Liver (tissue), 9 donors: ENCODE data around the gene MYO10. TPM values are rescaled to one million over a fixed set of nuclear protein-coding genes. Genes with fewer than 3 reads are reported as not detected.

Source experiments
- DNase-seq: peaks from one replicate; pipeline ENCODE4 v3.0.0-alpha.2; 2017; ENCODE audit warnings: low spot score
- H3K27ac ChIP-seq, 2 donors: one replicate each; pipeline ENCODE4 v1.7.0; 2013; ENCODE audit warnings: inconsistent platforms in 2 of 2, low read length in 2 of 2, control low read depth in 1 of 2, low read depth in 1 of 2, mild to moderate bottlenecking in 1 of 2
- H3K27me3 ChIP-seq, 4 donors: one replicate each; pipeline versions ENCODE4 v1.6.1 to v1.7.0; 2013; ENCODE audit warnings: low read length in 3 of 4, inconsistent platforms in 1 of 4, mild to moderate bottlenecking in 1 of 4, moderate library complexity in 1 of 4; ENCODE audit not compliant: control insufficient read depth in 4 of 4, insufficient read depth in 4 of 4
- H3K36me3 ChIP-seq, 4 donors: one replicate each; pipeline versions ENCODE4 v1.6.1 to v1.7.0; 2013; ENCODE audit warnings: low read length in 3 of 4, mild to moderate bottlenecking in 3 of 4, low read depth in 1 of 4, moderate library complexity in 1 of 4; ENCODE audit not compliant: control insufficient read depth in 4 of 4, insufficient read depth in 3 of 4
- H3K4me1 ChIP-seq, 4 donors: one replicate each; pipeline versions ENCODE4 v1.6.1 to v1.7.0; 2013; ENCODE audit warnings: low read length in 3 of 4, mild to moderate bottlenecking in 3 of 4, moderate library complexity in 1 of 4; ENCODE audit not compliant: control insufficient read depth in 4 of 4, insufficient read depth in 4 of 4
- H3K4me3 ChIP-seq, 3 donors: one replicate each; pipeline versions ENCODE4 v1.6.1 to v1.7.0; 2013; ENCODE audit warnings: low read length in 3 of 3, control low read depth in 1 of 3, low read depth in 1 of 3, mild to moderate bottlenecking in 1 of 3
- H3K9ac ChIP-seq, 2 donors: one replicate each; pipeline ENCODE4 v1.7.0; 2013; ENCODE audit warnings: low read length in 2 of 2, mild to moderate bottlenecking in 2 of 2, moderate library complexity in 2 of 2, control low read depth in 1 of 2, low read depth in 1 of 2
- H3K9me3 ChIP-seq, 4 donors: one replicate each; pipeline versions ENCODE4 v1.6.1 to v1.7.0; 2013; ENCODE audit warnings: low read length in 3 of 4; ENCODE audit not compliant: control insufficient read depth in 4 of 4
- ATF3 ChIP-seq: IDR thresholded peaks from 2 replicates; pipeline ENCODE4 v1.6.1; 2016; ENCODE audit warnings: antibody characterized with exemption
- CTCF ChIP-seq: fragments of 150-350 bp; IDR thresholded peaks from 2 replicates; pipeline ENCODE4 v1.5.1; 2017; ENCODE audit warnings: improper control_type of control experiment, low read depth, low read length; ENCODE audit not compliant: missing input control
- EGR1 ChIP-seq, 2 donors: IDR thresholded peaks; 2 replicates each; pipeline ENCODE4 v1.6.1; 2016 to 2018; ENCODE audit warnings: antibody characterized with exemption in 2 of 2, low read depth in 2 of 2
- FOXA1 ChIP-seq: IDR thresholded peaks from 2 replicates; pipeline ENCODE4 v1.6.1; 2016; ENCODE audit warnings: antibody characterized with exemption
- FOXA2 ChIP-seq: IDR thresholded peaks from 2 replicates; pipeline ENCODE4 v1.6.1; 2016; ENCODE audit warnings: antibody characterized with exemption
- GABPA ChIP-seq, 2 donors: IDR thresholded peaks in 1 of 2; conservative IDR thresholded peaks in 1 of 2; 2 replicates each; pipeline ENCODE4 v1.6.1; 2016; ENCODE audit warnings: antibody characterized with exemption in 2 of 2, mild to moderate bottlenecking in 1 of 2, moderate library complexity in 1 of 2
- HNF4G ChIP-seq: IDR thresholded peaks from 2 replicates; pipeline ENCODE4 v1.6.1; 2016; ENCODE audit warnings: antibody characterized with exemption
- JUND ChIP-seq, 2 donors: IDR thresholded peaks; 2 replicates each; pipeline ENCODE4 v1.6.1; 2016; ENCODE audit warnings: antibody characterized with exemption in 2 of 2
- NR2F2 ChIP-seq: IDR thresholded peaks from 2 replicates; pipeline ENCODE4 v1.6.1; 2016; ENCODE audit warnings: antibody characterized with exemption
- RAD21 ChIP-seq, 2 donors: IDR thresholded peaks; 2 replicates each; pipeline ENCODE4 v1.6.1; 2016; ENCODE audit warnings: antibody characterized with exemption in 2 of 2, mild to moderate bottlenecking in 2 of 2
- REST ChIP-seq: IDR thresholded peaks from 2 replicates; pipeline ENCODE4 v1.6.1; 2016; ENCODE audit warnings: antibody characterized with exemption, mild to moderate bottlenecking
- SP1 ChIP-seq: IDR thresholded peaks from 2 replicates; pipeline ENCODE4 v1.6.1; 2018; ENCODE audit warnings: antibody characterized with exemption, mild to moderate bottlenecking
- TAF1 ChIP-seq: conservative IDR thresholded peaks from 2 replicates; pipeline ENCODE4 v1.6.1; 2016; ENCODE audit warnings: antibody characterized with exemption, mild to moderate bottlenecking
- ZBTB33 ChIP-seq: IDR thresholded peaks from 2 replicates; pipeline ENCODE4 v1.6.1; 2016; ENCODE audit warnings: antibody characterized with exemption
- WGBS: extraction: QIAGEN DNeasy Blood & Tissue Kit; methylation state at CpG from one replicate; pipeline ENCODE4 v1.1.7; 2013; 5-methylcytosine and 5-hydroxymethylcytosine counted together
- polyA plus RNA-seq, 2 donors: library from polyadenylated mRNA; stranded (reverse) in 1 of 2; unstranded in 1 of 2; fragments of 200-250 nt in 1 of 2; fragments of >200 nt in 1 of 2; fragmentation: Nextera tagmentation in 1 of 2; extraction: Ambion mirVana in 1 of 2; gene quantifications; one replicate each; pipeline versions ENCODE4 v1.2.1 to v1.2.3, GENCODE V29; 2013 to 2015
- total RNA-seq, 2 donors: library from RNA; depleted of rRNA; stranded (reverse); fragments of >200 nt; gene quantifications; one replicate each; pipeline ENCODE4 v1.2.3, GENCODE V29; 2014
- donor health status: healthy.
- donor health status: healthy.
- donor health status: healthy.
- donor health status: healthy.
- donor health status: healthy.

The MYO10 gene
- total and polyA plus RNA-seq, 4 donors = 4.3 to 15.3 (median 7.1) TPM

GRCh38 chr5:16975950-16976624 lies 40.0 kb upstream of the MYO10 start:
- Histone ChIP-seq H3K9me3 (no peaks in the 10 kb centered on the region), H3K27me3 (no peaks in the 10 kb centered on the region), H3K4me1 (no peaks in the 10 kb centered on the region), H3K9ac (no peak overlapping the region), H3K36me3 (no peaks in the 10 kb centered on the region), H3K27ac (no peak overlapping the region), H3K4me3 (no peak overlapping the region)
- WGBS = 76% methylated on average over 2 of the region's 2 CpGs
- no peak for TF ChIP-seq ATF3
- TF ChIP-seq SP1 = no peak
- no peak for TF ChIP-seq CTCF
- TF ChIP-seq ZBTB33 = no peak
- no peak for TF ChIP-seq TAF1
- no peak for TF ChIP-seq RAD21 (IDR thresholded peaks at IDR 0.05)
- TF ChIP-seq FOXA2 = no peak
- TF ChIP-seq NR2F2 = no peak
- no peak for DNase-seq

- H3K4me3 ChIP-seq = no peak overlapping the region
- DNase-seq = no peak
- H3K9ac ChIP-seq = no peak overlapping the region
- WGBS = 59% methylated on average over 2 of the region's 2 CpGs
- no peaks in the 10 kb centered on the region for H3K36me3 ChIP-seq
- H3K4me1 ChIP-seq = no peaks in the 10 kb centered on the region
- TF ChIP-seq RAD21 (IDR thresholded peaks at IDR 0.05) (no peak), REST (no peak), EGR1 (IDR thresholded peaks at IDR 0.05; ENCODE audit: low read depth in 2 of 2) (no peak), HNF4G (no peak), SP1 (no peak), ZBTB33 (no peak), FOXA1 (no peak), GABPA (IDR thresholded peaks at IDR 0.05 in 1 of 2, conservative IDR thresholded peaks at IDR 0.05 in 1 of 2) (no peak), JUND (IDR thresholded peaks at IDR 0.05) (no peak)
- no peaks in the 10 kb centered on the region for H3K27me3 ChIP-seq
- H3K9me3 ChIP-seq = no peaks in the 10 kb centered on the region
- H3K27ac ChIP-seq = no peak overlapping the region
These were observed 38.9 kb upstream of the MYO10 start for GRCh38 chr5:16974981-16975380.
